HepG2 (cell line): Measurements from ENCODE around the gene PRKAG1. TPM values are rescaled to one million over a fixed set of nuclear protein-coding genes. Genes with fewer than 3 reads are reported as not detected.

Experiments
- ATAC-seq: fragments of 200-7000 bp; cut with Tn5 transposase; 3 replicates; pipeline ENCODE4 v1.9.1; 2020; ENCODE audit warnings: mild to moderate bottlenecking, moderate library complexity
- BruUV-seq: library from RNA; stranded (reverse); fragments of 400-500 nt; replicated peaks from 2 replicates; lab custom pipeline; 2021; lab: Mats Ljungman, UMichigan
- CTCF ChIA-PET: fragments of 300-600 bp; formaldehyde crosslinking; extraction: SDS; loops from one replicate; lab custom pipeline; 2021; ENCODE audit warnings: low total read pairs, inconsistent platforms, low intra/inter-chr PET ratio; lab: Yijun Ruan, JAX
- POLR2A ChIA-PET: fragments of 350-600 bp; sonication (Branson Sonifier 250); formaldehyde crosslinking; loops from one replicate; lab custom pipeline; 2020; ENCODE audit warnings: antibody characterized with exemption, inconsistent platforms; lab: Yijun Ruan, JAX
- DNase-seq: peaks from one replicate; pipeline ENCODE4 v3.0.0-alpha.2; 2015; ENCODE audit warnings: low spot score
- FAIRE-seq: peaks from 3 replicates; lab custom pipeline; 2011; peaks lifted over from hg19 to GRCh38; lab: Jason Lieb, UNC
- H2AFZ ChIP-seq: one replicate; pipeline ENCODE4 v1.6.1; 2011; ENCODE audit warnings: low read length, inconsistent platforms
- H3K27ac ChIP-seq: fragments of 300-600 bp; 3 replicates; pipeline ENCODE4 v1.8.0; 2011; ENCODE audit warnings: mixed run types, mild to moderate bottlenecking, mixed read lengths, low read length, inconsistent platforms; ENCODE audit not compliant: insufficient read depth; ENCODE audit errors: extremely low read length
- H3K27me3 ChIP-seq, 2 experiments: fragments of 200-600 bp in 1 of 2; 2 replicates in 1 of 2; 3 replicates in 1 of 2; pipeline versions ENCODE4 v1.6.0 to v1.8.0; 2011; ENCODE audit warnings: low read length in 2 of 2, mild to moderate bottlenecking in 2 of 2, moderate library complexity in 2 of 2, inconsistent platforms in 1 of 2; ENCODE audit not compliant: insufficient read depth in 2 of 2, control insufficient read depth in 1 of 2
- H3K36me3 ChIP-seq, 2 experiments: fragments of 200-600 bp in 1 of 2; replicated peaks in 1 of 2; 2 replicates in 1 of 2; 3 replicates in 1 of 2; pipeline versions ENCODE4 v1.5.1 to v1.8.0; 2011; ENCODE audit warnings: low read length in 2 of 2, inconsistent platforms in 1 of 2; ENCODE audit not compliant: insufficient read depth in 2 of 2, control insufficient read depth in 1 of 2
- H3K4me1 ChIP-seq: 2 replicates; pipeline ENCODE4 v1.5.1; 2012; ENCODE audit warnings: low read length, inconsistent platforms; ENCODE audit not compliant: insufficient read depth
- H3K4me2 ChIP-seq: 2 replicates; pipeline ENCODE4 v1.6.0; 2011; ENCODE audit warnings: low read depth, low read length, inconsistent platforms
- H3K4me3 ChIP-seq, 3 experiments: fragments of 200-600 bp in 1 of 3; sonication (generic), shearing (Covaris generic) in 1 of 3; replicated peaks in 1 of 3; 2 replicates each; pipeline ENCODE4 v1.5.1; 2011 to 2016; ENCODE audit warnings: low read length in 3 of 3, inconsistent platforms in 2 of 3, low read depth in 2 of 3, mild to moderate bottlenecking in 2 of 3, control low read depth in 1 of 3, mixed read lengths in 1 of 3; ENCODE audit not compliant: insufficient read depth in 1 of 3
- H3K79me2 ChIP-seq: one replicate; pipeline ENCODE4 v1.6.1; 2011; ENCODE audit warnings: low read length, inconsistent platforms; ENCODE audit not compliant: insufficient read depth
- H3K9ac ChIP-seq: 2 replicates; pipeline ENCODE4 v1.6.0; 2011; ENCODE audit warnings: mild to moderate bottlenecking, low read depth, low read length, inconsistent platforms; ENCODE audit not compliant: insufficient read depth
- H3K9me3 ChIP-seq: 2 replicates; pipeline ENCODE4 v1.5.1; 2012; ENCODE audit warnings: mild to moderate bottlenecking, low read length
- H4K20me1 ChIP-seq: 2 replicates; pipeline ENCODE4 v1.6.0; 2011; ENCODE audit warnings: inconsistent platforms, mild to moderate bottlenecking, low read length, moderate library complexity; ENCODE audit not compliant: insufficient read depth
- AGO2 ChIP-seq: fragments of 200-400 bp; formaldehyde crosslinking; optimal IDR thresholded peaks from 2 replicates; pipeline ENCODE3; 2017; ENCODE audit warnings: mild to moderate bottlenecking, low read depth, low read length, moderate library complexity
- ZHX2 ChIP-seq, 2 experiments: sonication (generic) in 1 of 2; formaldehyde crosslinking in 1 of 2; IDR thresholded peaks; 2 replicates each; pipeline versions ENCODE4 v1.6.1 to v1.9.0; 2014 to 2022; ENCODE audit warnings: antibody characterized with exemption in 1 of 2, borderline replicate concordance in 1 of 2, inconsistent platforms in 1 of 2, low read depth in 1 of 2, missing genetic modification reagents in 1 of 2
- WGBS: methylation state at CpG from one replicate; pipeline ENCODE4 v1.1.6; 2017; ENCODE audit warnings: low lambda C conversion rate; 5-methylcytosine and 5-hydroxymethylcytosine counted together
- in situ Hi-C: cut with HindIII; loops from 2 replicates; pipeline ENCODE4 v1.10.0; 2017; ENCODE audit warnings: low pct_unique_long_range_greater_than_20kb; ENCODE audit not compliant: extremely low pct_ligation_motif_present
- intact Hi-C: fragments of 100-400 bp; cut with micrococcal nuclease; formaldehyde crosslinking; loops from one replicate; pipeline ENCODE4 v1.10.0; 2022; ENCODE audit not compliant: unreplicated experiment
- polyA plus RNA-seq, 8 experiments: library from polyadenylated mRNA; depleted of rRNA in 3 of 8; stranded (reverse) in 7 of 8; unstranded in 1 of 8; fragments of >200 nt; fragmentation: Illumina TruSeq in 4 of 8; extraction: Trizol in 4 of 8; gene quantifications; 2 replicates each; pipeline versions ENCODE4 v1.2.1 to v1.2.3, GENCODE V29; 2011 to 2016; ENCODE audit warnings: low read depth in 4 of 8, missing spikeins in 1 of 8, mixed read lengths in 1 of 8; ENCODE audit not compliant: insufficient read depth in 1 of 8
- total RNA-seq, 5 experiments: library from RNA; depleted of rRNA; stranded (reverse); fragments of >200 nt; fragmentation: Illumina TruSeq; extraction: Trizol; gene quantifications; 2 replicates each; pipeline ENCODE4 v1.2.3, GENCODE V29; 2016; ENCODE audit warnings: low read depth in 1 of 5

PRKAG1 gene
- total and polyA plus RNA-seq, 2 of the 13 experiments (the other 11 are each of a cell fraction or from before 2014, with no cell fraction given) = 26.1 to 32.8 TPM

- ChIA-PET CTCF (no interaction called here), POLR2A (no interaction called here)
- WGBS = 98% methylated on average over 13 of the region's 20 CpGs
- FAIRE-seq (no peak), ATAC-seq (no peak), DNase-seq (no peak)
- intact Hi-C loops (no loop called here), in situ Hi-C loops (no loop called here)
- H2AFZ ChIP-seq = no peak overlapping the region
- no peak overlapping the region for H3K27ac ChIP-seq
- H3K9me3 ChIP-seq = no peaks in the 10 kb centered on the region
- H4K20me1 ChIP-seq = peaks cover 14% of the 10 kb centered on the region; the same call in 1 of the 2 replicates
- no TSS peak for BruUV-seq
- no peak for TF ChIP-seq ZHX2 (IDR thresholded peaks at IDR 0.05; ENCODE audit: low read depth)
- TF ChIP-seq ZHX2 (CRISPR knock-in tag; IDR thresholded peaks at IDR 0.05; ENCODE audit: borderline replicate concordance) = no peak
- TF ChIP-seq AGO2 = peak; percentile 75
- H3K36me3 ChIP-seq = peaks cover 73 to 96% of the 10 kb centered on the region in 2 experiments
- H3K4me2 ChIP-seq = no peak overlapping the region
- peaks cover 2% of the 10 kb centered on the region for H3K79me2 ChIP-seq
- no peak overlapping the region for H3K4me3 ChIP-seq
- no peaks in the 10 kb centered on the region for H3K27me3 ChIP-seq
- H3K9ac ChIP-seq = no peak overlapping the region
- H3K4me1 ChIP-seq = no peaks in the 10 kb centered on the region
Observed at GRCh38 chr12:49049566-49050224, 31.1 kb upstream of the PRKAG1 start.
